ENCODE data around the gene KAT7. TPM values are rescaled to one million over a fixed set of nuclear protein-coding genes. Genes with fewer than 3 reads are reported as not detected.

The KAT7 gene
- total and polyA plus RNA-seq, 10 of the 15 experiments (the other 5 are each of a cell fraction or from before 2014, with no cell fraction given) = 6.6 to 45.8 (median 26.3) TPM

DNA sequence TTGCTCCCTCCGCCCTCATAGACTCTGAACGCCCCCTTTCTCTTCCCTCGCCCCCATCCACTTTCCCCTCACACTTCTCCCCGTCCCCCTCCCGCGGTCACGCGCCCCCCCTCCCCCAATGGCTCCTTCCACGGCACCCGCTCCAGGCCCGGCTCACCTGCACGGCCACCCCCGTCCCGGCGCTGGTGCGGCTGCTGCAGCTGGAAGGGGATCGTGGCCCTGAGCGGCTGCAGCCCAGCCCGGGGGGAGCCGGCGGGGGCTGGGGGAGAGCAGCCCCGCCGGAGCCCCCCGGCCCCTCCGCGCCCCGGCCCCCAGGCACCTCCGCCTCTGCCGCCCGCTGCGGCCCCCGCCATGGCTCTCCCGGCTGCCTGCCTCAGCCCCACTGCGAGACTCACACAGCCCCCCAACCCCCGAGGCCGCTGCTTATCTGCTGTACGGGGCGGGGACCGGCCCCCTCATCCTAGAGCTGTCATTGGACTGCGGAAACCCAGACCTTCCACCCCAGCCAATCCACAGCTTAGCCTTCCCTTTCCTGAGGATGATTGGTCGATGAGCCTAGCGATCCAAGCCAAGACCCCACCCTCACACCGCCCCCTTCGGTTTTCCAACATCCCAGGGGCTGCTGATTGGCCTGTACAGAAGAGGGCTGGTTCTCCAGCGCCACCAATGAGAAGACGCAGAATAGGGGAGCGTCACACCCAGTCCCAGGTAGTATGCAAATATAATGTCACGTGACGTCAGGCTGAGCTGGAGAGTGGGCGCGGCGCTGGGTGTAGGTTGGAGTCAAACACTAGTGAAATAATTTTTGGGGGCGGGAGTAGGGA lies 24.5 kb upstream of the KAT7 start, which contains the start of gene FAM117A (continued):
- TF ChIP-seq, protein P1, sequence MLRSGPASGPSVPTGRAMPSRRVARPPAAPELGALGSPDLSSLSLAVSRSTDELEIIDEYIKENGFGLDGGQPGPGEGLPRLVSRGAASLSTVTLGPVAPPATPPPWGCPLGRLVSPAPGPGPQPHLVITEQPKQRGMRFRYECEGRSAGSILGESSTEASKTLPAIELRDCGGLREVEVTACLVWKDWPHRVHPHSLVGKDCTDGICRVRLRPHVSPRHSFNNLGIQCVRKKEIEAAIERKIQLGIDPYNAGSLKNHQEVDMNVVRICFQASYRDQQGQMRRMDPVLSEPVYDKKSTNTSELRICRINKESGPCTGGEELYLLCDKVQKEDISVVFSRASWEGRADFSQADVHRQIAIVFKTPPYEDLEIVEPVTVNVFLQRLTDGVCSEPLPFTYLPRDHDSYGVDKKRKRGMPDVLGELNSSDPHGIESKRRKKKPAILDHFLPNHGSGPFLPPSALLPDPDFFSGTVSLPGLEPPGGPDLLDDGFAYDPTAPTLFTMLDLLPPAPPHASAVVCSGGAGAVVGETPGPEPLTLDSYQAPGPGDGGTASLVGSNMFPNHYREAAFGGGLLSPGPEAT (IDR thresholded peaks at IDR 0.05; ENCODE audit: low read depth) = 0 out of 2 replicates have a peak, but pooled peaks have one; percentile 22
- TF ChIP-seq POLR2A (IDR thresholded peaks at IDR 0.05; ENCODE audit: low read depth, low read length) (peak; percentile 97), MXI1 (IDR thresholded peaks at IDR 0.05; ENCODE audit: low read depth, low read length) (peak; percentile 38; the same call in 1 of the 2 replicates), CHD2 (IDR thresholded peaks at IDR 0.05; ENCODE audit: borderline replicate concordance, low read depth, low read length) (peak; percentile 93), JUND (IDR thresholded peaks at IDR 0.05; ENCODE audit: low read depth, low read length) (no peak), RFX5 (IDR thresholded peaks at IDR 0.05; ENCODE audit: low read depth, low read length) (peak; percentile 83), SIN3A (IDR thresholded peaks at IDR 0.05; ENCODE audit: low read depth, low read length) (peak; percentile 37; the same call in 1 of the 2 replicates), MEF2A (IDR thresholded peaks at IDR 0.05; ENCODE audit: insufficient read depth, low read depth, low read length) (0 out of 2 replicates have a peak, but pooled peaks have one; percentile 9), TCF3 (IDR thresholded peaks at IDR 0.05; ENCODE audit: borderline replicate concordance, insufficient read depth, low read depth, low read length) (peak; percentile 62; the same call in 1 of the 2 replicates), BHLHE40 (IDR thresholded peaks at IDR 0.05; ENCODE audit: borderline replicate concordance in 1 of 2, low read depth in 2 of 2, low read length in 1 of 2) (peak; percentile 71 to 92), EZH2 (IDR thresholded peaks at IDR 0.05; ENCODE audit: borderline replicate concordance, control insufficient read depth, low read depth, low read length) (no peak), SMARCA5 (IDR thresholded peaks at IDR 0.05) (no peak), HDGF (IDR thresholded peaks at IDR 0.05) (peak; percentile 81), POLR2AphosphoS5 (IDR thresholded peaks at IDR 0.05; ENCODE audit: low read length) (peak; percentile 82)
- TF ChIP-seq, protein P2, sequence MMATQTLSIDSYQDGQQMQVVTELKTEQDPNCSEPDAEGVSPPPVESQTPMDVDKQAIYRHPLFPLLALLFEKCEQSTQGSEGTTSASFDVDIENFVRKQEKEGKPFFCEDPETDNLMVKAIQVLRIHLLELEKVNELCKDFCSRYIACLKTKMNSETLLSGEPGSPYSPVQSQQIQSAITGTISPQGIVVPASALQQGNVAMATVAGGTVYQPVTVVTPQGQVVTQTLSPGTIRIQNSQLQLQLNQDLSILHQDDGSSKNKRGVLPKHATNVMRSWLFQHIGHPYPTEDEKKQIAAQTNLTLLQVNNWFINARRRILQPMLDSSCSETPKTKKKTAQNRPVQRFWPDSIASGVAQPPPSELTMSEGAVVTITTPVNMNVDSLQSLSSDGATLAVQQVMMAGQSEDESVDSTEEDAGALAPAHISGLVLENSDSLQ (IDR thresholded peaks at IDR 0.05) = peak; percentile 98
- TF ChIP-seq, protein P3, sequence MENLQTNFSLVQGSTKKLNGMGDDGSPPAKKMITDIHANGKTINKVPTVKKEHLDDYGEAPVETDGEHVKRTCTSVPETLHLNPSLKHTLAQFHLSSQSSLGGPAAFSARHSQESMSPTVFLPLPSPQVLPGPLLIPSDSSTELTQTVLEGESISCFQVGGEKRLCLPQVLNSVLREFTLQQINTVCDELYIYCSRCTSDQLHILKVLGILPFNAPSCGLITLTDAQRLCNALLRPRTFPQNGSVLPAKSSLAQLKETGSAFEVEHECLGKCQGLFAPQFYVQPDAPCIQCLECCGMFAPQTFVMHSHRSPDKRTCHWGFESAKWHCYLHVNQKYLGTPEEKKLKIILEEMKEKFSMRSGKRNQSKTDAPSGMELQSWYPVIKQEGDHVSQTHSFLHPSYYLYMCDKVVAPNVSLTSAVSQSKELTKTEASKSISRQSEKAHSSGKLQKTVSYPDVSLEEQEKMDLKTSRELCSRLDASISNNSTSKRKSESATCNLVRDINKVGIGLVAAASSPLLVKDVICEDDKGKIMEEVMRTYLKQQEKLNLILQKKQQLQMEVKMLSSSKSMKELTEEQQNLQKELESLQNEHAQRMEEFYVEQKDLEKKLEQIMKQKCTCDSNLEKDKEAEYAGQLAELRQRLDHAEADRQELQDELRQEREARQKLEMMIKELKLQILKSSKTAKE (IDR thresholded peaks at IDR 0.05; ENCODE audit: low read depth, poor library complexity, severe bottlenecking) = no peak
- TF ChIP-seq, protein P4, sequence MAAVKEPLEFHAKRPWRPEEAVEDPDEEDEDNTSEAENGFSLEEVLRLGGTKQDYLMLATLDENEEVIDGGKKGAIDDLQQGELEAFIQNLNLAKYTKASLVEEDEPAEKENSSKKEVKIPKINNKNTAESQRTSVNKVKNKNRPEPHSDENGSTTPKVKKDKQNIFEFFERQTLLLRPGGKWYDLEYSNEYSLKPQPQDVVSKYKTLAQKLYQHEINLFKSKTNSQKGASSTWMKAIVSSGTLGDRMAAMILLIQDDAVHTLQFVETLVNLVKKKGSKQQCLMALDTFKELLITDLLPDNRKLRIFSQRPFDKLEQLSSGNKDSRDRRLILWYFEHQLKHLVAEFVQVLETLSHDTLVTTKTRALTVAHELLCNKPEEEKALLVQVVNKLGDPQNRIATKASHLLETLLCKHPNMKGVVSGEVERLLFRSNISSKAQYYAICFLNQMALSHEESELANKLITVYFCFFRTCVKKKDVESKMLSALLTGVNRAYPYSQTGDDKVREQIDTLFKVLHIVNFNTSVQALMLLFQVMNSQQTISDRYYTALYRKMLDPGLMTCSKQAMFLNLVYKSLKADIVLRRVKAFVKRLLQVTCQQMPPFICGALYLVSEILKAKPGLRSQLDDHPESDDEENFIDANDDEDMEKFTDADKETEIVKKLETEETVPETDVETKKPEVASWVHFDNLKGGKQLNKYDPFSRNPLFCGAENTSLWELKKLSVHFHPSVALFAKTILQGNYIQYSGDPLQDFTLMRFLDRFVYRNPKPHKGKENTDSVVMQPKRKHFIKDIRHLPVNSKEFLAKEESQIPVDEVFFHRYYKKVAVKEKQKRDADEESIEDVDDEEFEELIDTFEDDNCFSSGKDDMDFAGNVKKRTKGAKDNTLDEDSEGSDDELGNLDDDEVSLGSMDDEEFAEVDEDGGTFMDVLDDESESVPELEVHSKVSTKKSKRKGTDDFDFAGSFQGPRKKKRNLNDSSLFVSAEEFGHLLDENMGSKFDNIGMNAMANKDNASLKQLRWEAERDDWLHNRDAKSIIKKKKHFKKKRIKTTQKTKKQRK (IDR thresholded peaks at IDR 0.05; ENCODE audit: low read depth, low read length) = peak; percentile 81

Data from GM12878 (cell line).